GM12878 (cell line): ENCODE results near the gene PPIE. TPM values are rescaled to one million over a fixed set of nuclear protein-coding genes. Genes with fewer than 3 reads are reported as not detected.

Experiments used
- BCL11A ChIP-seq: IDR thresholded peaks from 2 replicates; pipeline ENCODE4 v1.6.1; 2011; ENCODE audit warnings: low read depth, low read length
- CBFB ChIP-seq: IDR thresholded peaks from 2 replicates; pipeline ENCODE4 v1.6.1; 2016; ENCODE audit warnings: antibody characterized with exemption, low read depth
- EGR1 ChIP-seq, 2 experiments: IDR thresholded peaks; 1 replicate in 1 of 2; 2 replicates in 1 of 2; pipeline ENCODE4 v1.6.1; 2011 to 2012; ENCODE audit warnings: low read depth in 2 of 2, low read length in 2 of 2, borderline replicate concordance in 1 of 2, mild to moderate bottlenecking in 1 of 2, moderate library complexity in 1 of 2
- FOS ChIP-seq: IDR thresholded peaks from 3 replicates; pipeline ENCODE4 v1.6.1; 2011; ENCODE audit warnings: borderline replicate concordance; ENCODE audit not compliant: insufficient read length; ENCODE audit errors: extremely low read depth
- IKZF1 ChIP-seq: fragments of 450-650 bp; conservative IDR thresholded peaks from 2 replicates; pipeline ENCODE4 v1.6.1; 2017; ENCODE audit warnings: antibody characterized with exemption, mild to moderate bottlenecking
- KLF5 ChIP-seq: fragments of 450-650 bp; IDR thresholded peaks from 2 replicates; pipeline ENCODE4 v1.6.1; 2014; ENCODE audit warnings: mild to moderate bottlenecking; ENCODE audit not compliant: partially characterized antibody
- MEF2A ChIP-seq: IDR thresholded peaks from 2 replicates; pipeline ENCODE4 v1.6.1; 2011; ENCODE audit warnings: low read depth, mild to moderate bottlenecking, low read length, moderate library complexity; ENCODE audit not compliant: insufficient read depth
- MEF2B ChIP-seq: fragments of 450-650 bp; IDR thresholded peaks from 2 replicates; pipeline ENCODE4 v1.6.1; 2018; ENCODE audit warnings: mild to moderate bottlenecking, moderate library complexity; ENCODE audit not compliant: partially characterized antibody, poor library complexity, severe bottlenecking
- MTA2 ChIP-seq: fragments of 450-650 bp; IDR thresholded peaks from 2 replicates; pipeline ENCODE4 v1.6.1; 2016; ENCODE audit warnings: low read depth, mild to moderate bottlenecking, moderate library complexity
- NBN ChIP-seq: fragments of 450-650 bp; IDR thresholded peaks from 2 replicates; pipeline ENCODE4 v1.6.1; 2016
- PML ChIP-seq: IDR thresholded peaks from 2 replicates; pipeline ENCODE4 v1.6.1; 2012; ENCODE audit warnings: low read length, inconsistent platforms
- POLR2AphosphoS2 ChIP-seq: IDR thresholded peaks from 2 replicates; pipeline ENCODE4 v1.6.1; 2011; ENCODE audit warnings: low read depth, mild to moderate bottlenecking, low read length, improper control_type of control experiment, moderate library complexity
- SIX5 ChIP-seq: IDR thresholded peaks from 2 replicates; pipeline ENCODE4 v1.6.1; 2011; ENCODE audit warnings: mild to moderate bottlenecking, low read depth, low read length, moderate library complexity; ENCODE audit not compliant: severe bottlenecking
- SMARCA5 ChIP-seq: fragments of 450-650 bp; IDR thresholded peaks from 2 replicates; pipeline ENCODE4 v1.6.1; 2017; ENCODE audit warnings: mild to moderate bottlenecking
- SPI1 ChIP-seq: IDR thresholded peaks from 2 replicates; pipeline ENCODE4 v1.6.1; 2011; ENCODE audit warnings: low read depth, mild to moderate bottlenecking, low read length, moderate library complexity, borderline replicate concordance; ENCODE audit not compliant: insufficient read depth
- TCF3 ChIP-seq: IDR thresholded peaks from 2 replicates; pipeline ENCODE4 v1.6.1; 2012; ENCODE audit warnings: low read depth, mild to moderate bottlenecking, low read length, borderline replicate concordance; ENCODE audit not compliant: insufficient read depth
- TCF7 ChIP-seq: IDR thresholded peaks from 2 replicates; pipeline ENCODE4 v1.6.1; 2014; ENCODE audit warnings: antibody characterized with exemption, borderline replicate concordance
- YY1 ChIP-seq: IDR thresholded peaks from 2 replicates; pipeline ENCODE4 v1.6.1; 2011; ENCODE audit warnings: low read depth, mild to moderate bottlenecking, low read length
- ZNF217 ChIP-seq: fragments of 450-650 bp; IDR thresholded peaks from 2 replicates; pipeline ENCODE4 v1.6.1; 2017; ENCODE audit warnings: antibody characterized with exemption, mild to moderate bottlenecking
- ZNF384 ChIP-seq: IDR thresholded peaks from 2 replicates; pipeline ENCODE4 v1.6.1; 2012; ENCODE audit warnings: low read depth, mild to moderate bottlenecking, low read length, improper control_type of control experiment, borderline replicate concordance
- polyA plus RNA-seq, 11 experiments: library from polyadenylated mRNA; depleted of rRNA in 4 of 11; unstranded in 6 of 11; stranded (reverse) in 5 of 11; fragments of >200 nt; fragmentation: Nextera tagmentation in 4 of 11; fragmentation: Illumina TruSeq in 1 of 11; extraction: Ambion mirVana in 4 of 11; extraction: Trizol in 1 of 11; gene quantifications; 1 replicate in 1 of 11; 2 replicates in 10 of 11; pipeline versions ENCODE4 v1.2.1 to v1.2.3, GENCODE V29; 2011 to 2016; ENCODE audit warnings: inconsistent platforms in 2 of 11, missing spikeins in 2 of 11, low read depth in 1 of 11
- total RNA-seq, 4 experiments: library from RNA; depleted of rRNA in 3 of 4; stranded (reverse); fragments of >200 nt in 3 of 4; fragmentation: Illumina TruSeq in 1 of 4; extraction: Trizol in 1 of 4; gene quantifications; 2 replicates each; pipeline versions ENCODE4 v1.2.1 to v1.2.3, GENCODE V29; 2013 to 2021
- TF ChIP-seq, protein P1 (sequence below): fragments of 450-650 bp; IDR thresholded peaks from 2 replicates; pipeline ENCODE4 v1.6.1; 2017; ENCODE audit warnings: mild to moderate bottlenecking
- TF ChIP-seq, protein P2 (sequence below): fragments of 450-650 bp; IDR thresholded peaks from 2 replicates; pipeline ENCODE4 v1.6.1; 2017; ENCODE audit warnings: low read depth, mild to moderate bottlenecking, moderate library complexity
- TF ChIP-seq, protein P3 (sequence below): fragments of 450-650 bp; IDR thresholded peaks from 2 replicates; pipeline ENCODE4 v1.6.1; 2016; ENCODE audit warnings: mild to moderate bottlenecking
- TF ChIP-seq, protein P4 (sequence below): IDR thresholded peaks from 2 replicates; pipeline ENCODE4 v1.6.1; 2011; ENCODE audit warnings: low read depth, mild to moderate bottlenecking, low read length, moderate library complexity, borderline replicate concordance; ENCODE audit errors: extremely low read depth

Gene PPIE
- total and polyA plus RNA-seq, 10 of the 15 experiments (the other 5 are each of a cell fraction or from before 2014, with no cell fraction given), result 36.6 to 163 (median 70.1) TPM

DNA sequence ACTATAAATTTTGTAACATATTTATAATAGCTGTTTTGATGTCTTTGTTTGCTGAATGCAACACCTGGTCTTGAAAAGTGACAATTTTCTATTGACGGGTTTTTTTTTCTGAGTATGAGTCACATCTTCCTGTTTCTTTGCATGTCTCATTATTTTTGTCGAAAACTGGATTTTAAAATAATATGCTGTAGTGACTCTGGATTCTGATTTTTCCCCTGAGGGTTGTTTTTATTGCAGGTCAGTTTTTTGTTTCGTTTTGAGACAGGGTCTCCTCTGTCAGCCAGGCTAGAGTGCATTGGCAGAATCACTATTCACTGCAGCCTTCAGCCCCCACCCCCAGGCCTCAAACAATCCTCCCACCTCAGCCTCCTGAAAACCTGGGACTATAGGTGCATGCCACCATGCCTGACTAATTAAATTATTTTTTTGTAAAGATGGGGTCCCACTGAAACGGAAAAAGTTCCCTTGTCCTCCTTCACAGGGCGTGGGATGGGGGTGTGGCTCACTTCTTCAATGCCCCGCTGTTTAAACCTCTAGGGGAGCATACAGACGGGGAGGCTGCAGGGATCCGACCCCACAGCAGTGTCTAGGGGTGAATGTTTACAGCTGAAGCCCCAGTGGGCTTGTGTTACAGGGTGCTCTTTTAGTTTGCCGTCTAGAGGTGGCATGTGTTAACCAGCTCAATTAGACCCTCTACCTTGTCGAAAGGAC is 11.3 kb upstream of the PPIE start (continued):
- TF ChIP-seq BCL11A (0 out of 2 replicates have a peak, but pooled peaks have one; percentile 20), ZNF217 (no peak), FOS (no peak), TCF3 (no peak), POLR2AphosphoS2 (no peak), CBFB (no peak), PML (no peak), ZNF384 (peak; percentile 48; the same call in 1 of the 2 replicates), SPI1 (no peak), NBN (no peak), IKZF1 (no peak), MEF2B (peak; percentile 81), SIX5 (no peak), EGR1 (IDR thresholded peaks at IDR 0.05; ENCODE audit: borderline replicate concordance in 1 of 2, low read depth in 2 of 2, low read length in 2 of 2) (no peak), MTA2 (peak; percentile 66; the same call in 1 of the 2 replicates), TCF7 (no peak), KLF5 (no peak), YY1 (no peak), MEF2A (0 out of 2 replicates have a peak, but pooled peaks have one; percentile 23), SMARCA5 (no peak)
- TF ChIP-seq, protein P1, sequence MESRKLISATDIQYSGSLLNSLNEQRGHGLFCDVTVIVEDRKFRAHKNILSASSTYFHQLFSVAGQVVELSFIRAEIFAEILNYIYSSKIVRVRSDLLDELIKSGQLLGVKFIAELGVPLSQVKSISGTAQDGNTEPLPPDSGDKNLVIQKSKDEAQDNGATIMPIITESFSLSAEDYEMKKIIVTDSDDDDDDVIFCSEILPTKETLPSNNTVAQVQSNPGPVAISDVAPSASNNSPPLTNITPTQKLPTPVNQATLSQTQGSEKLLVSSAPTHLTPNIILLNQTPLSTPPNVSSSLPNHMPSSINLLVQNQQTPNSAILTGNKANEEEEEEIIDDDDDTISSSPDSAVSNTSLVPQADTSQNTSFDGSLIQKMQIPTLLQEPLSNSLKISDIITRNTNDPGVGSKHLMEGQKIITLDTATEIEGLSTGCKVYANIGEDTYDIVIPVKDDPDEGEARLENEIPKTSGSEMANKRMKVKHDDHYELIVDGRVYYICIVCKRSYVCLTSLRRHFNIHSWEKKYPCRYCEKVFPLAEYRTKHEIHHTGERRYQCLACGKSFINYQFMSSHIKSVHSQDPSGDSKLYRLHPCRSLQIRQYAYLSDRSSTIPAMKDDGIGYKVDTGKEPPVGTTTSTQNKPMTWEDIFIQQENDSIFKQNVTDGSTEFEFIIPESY, result no peak
- TF ChIP-seq, protein P2, sequence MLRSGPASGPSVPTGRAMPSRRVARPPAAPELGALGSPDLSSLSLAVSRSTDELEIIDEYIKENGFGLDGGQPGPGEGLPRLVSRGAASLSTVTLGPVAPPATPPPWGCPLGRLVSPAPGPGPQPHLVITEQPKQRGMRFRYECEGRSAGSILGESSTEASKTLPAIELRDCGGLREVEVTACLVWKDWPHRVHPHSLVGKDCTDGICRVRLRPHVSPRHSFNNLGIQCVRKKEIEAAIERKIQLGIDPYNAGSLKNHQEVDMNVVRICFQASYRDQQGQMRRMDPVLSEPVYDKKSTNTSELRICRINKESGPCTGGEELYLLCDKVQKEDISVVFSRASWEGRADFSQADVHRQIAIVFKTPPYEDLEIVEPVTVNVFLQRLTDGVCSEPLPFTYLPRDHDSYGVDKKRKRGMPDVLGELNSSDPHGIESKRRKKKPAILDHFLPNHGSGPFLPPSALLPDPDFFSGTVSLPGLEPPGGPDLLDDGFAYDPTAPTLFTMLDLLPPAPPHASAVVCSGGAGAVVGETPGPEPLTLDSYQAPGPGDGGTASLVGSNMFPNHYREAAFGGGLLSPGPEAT, result 0 out of 2 replicates have a peak, but pooled peaks have one; percentile 15
- TF ChIP-seq, protein P3, sequence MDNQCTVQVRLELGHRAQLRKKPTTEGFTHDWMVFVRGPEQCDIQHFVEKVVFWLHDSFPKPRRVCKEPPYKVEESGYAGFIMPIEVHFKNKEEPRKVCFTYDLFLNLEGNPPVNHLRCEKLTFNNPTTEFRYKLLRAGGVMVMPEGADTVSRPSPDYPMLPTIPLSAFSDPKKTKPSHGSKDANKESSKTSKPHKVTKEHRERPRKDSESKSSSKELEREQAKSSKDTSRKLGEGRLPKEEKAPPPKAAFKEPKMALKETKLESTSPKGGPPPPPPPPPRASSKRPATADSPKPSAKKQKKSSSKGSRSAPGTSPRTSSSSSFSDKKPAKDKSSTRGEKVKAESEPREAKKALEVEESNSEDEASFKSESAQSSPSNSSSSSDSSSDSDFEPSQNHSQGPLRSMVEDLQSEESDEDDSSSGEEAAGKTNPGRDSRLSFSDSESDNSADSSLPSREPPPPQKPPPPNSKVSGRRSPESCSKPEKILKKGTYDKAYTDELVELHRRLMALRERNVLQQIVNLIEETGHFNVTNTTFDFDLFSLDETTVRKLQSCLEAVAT, result no peak
- TF ChIP-seq, protein P4, sequence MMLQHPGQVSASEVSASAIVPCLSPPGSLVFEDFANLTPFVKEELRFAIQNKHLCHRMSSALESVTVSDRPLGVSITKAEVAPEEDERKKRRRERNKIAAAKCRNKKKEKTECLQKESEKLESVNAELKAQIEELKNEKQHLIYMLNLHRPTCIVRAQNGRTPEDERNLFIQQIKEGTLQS, result no peak
